Stimulated activated CD4-positive, alpha-beta T cell treated with anti-CD3 and anti-CD28 coated beads, TNF-alpha, amount 100 ng/mL, for 48 hours (primary cell): ENCODE measurements around the gene GREB1.

ENCODE experiments used
- DNase-seq, 3 donors: peaks; one replicate each; pipeline ENCODE4 v3.0.0-alpha.2; 2020; ENCODE audit warnings: low read depth in 3 of 3

The GREB1 gene

DNA sequence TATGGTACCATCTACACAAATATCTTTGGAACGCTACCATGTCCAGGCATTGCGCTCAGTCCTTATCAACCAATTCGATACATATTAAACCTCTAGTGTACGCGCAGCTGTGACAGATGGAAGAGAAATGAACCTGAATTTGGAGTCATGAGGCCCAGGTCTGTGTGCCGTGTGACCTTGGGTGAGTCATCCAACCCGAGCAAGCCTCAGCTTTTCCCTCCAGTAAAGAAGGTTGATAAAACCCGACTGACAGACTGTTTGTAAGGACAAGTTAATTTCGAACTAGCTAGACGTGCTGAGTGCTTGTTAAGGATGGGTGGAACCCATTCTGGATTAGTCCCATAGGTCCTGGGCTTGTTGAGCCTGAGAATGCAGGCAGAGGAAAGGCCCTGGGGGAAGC, 28.2 kb downstream of the GREB1 start:
- DNase-seq, result no peak

DNA sequence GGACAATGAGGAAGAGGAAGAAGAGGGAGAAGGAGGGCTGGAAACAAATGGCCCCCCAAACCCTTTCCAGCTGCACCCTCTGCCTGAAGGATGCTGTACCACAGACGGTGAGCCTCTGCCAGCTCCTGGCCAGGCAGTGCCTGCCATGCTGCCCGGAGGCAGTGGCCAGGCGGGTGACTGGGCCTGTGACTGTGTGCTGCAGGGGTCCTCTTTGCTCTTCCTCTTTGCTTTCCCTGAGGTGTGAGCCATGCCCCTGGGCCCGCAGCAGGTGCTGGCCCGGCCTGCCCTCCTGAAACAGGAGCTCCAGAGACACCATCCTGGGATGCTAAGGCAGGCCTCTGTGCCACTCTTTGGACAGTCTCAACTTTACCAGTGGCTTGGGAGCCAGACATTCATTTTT, 28.6 kb downstream of the GREB1 start:
- DNase-seq, result no peak

DNA sequence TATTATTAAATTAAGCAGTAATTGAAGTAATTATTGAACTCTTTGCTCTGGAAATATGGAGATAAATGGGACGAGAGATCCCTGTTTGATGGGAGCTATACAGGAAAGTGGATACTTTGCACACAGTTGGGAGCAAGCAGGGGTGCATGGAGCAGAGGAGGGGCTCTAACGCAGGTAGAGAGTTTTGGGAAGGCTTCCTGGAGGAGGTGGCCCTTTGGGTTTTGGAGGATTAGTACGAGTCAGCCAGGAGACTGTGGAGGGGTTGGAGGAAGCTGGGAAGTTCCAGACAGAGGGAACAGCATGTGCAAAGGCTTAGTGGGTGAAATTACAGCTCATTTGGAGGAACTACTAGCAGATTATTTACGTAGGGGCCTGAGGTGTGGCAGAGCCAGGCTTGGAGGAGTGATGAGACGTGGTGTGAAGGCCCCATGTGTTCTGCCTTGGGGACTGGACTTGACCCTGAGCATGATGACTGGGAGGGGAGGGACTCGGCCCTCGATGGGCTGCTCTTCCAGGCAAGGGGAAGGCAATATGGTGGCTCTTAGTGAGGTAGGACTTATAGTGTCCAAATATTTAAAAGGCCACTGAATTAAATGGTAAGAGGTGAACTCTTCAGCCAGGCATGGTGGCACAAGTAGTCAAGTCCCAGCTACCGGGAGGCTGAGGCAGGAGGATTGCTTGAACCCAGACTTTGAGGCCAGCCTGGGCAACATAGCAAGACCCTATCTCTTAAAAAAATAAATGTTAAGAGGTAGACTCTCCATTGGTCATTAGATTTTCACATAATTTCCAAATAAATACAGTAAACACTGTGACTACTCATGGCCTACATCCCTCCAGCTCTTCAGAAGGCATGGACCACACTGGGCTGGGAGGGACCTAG, 30.2 kb downstream of the GREB1 start:
- DNase-seq, result no peak

DNA sequence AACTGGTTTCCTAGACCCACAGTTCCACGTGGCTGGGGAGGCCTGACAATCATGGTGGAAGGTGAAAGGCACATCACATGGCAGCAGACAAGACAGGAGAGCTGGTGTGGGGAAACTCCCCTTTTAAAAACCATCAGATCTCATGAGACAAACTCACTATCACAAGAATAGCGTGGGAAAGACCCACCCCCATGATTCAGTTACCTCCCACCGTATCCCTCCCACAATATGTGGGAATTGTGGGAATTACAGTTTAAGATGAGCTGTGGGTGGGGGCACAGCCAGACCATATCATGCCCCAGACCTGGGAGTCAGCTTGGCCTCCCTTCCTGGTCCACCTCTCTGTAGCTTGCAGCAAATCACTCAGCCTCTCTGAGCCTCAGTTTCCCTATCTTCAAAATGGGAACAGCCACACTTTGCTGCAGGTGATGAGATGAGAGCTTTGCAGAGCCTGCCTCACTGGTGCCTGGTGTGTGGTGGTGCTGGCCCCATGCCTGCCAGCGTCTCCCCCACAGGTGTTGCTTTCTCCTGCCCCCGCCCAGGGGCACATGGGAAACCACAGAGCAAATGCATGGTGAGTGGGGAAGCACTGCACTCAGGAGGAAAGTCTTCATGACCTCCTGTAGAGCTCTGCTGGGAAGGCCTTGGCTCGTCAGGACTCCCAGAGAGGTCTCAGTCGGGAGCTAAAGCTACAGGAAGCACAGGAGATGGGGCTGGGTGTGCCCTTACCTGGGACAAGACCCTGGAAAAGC, 31.1 kb downstream of the GREB1 start:
- no peak for DNase-seq

DNA sequence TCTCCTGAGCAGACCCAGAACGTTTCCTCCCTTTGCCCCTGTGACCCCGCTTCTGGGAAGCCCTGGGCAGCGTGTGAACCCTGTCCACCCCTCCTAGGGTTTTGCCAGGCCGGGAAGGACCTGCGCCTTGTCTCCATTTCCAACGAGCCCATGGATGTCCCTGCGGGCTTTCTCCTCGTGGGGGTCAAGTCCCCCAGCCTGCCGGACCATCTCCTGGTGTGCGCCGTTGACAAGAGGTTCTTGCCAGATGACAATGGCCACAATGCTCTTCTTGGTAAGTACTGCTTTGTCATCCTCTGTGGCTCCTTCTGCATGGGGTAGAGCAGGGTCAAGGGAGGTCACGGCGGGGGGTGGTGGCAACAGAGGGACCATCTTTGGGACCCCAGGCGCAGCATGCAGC, 32.5 kb downstream of the GREB1 start:
- no peak for DNase-seq

DNA sequence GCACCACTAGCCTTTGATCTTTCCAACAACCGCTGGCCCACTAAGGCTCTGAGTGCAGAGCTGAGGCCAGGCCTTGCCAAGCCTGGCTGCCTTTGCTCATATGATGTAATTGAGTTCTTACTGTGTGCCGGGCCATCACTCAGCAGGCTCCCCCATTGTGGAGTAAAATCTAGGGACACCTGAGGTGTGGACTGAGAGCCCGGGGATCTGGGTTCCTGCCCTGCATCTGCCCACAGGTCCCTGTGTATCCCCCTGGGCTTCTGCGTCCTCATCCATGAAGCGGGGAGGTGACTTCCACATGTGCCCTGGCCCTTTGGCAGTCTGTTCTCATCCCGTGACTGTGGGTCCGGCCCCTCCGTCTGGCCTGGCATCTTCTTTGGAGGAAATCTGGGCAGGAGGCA, 33.8 kb downstream of the GREB1 start:
- no peak for DNase-seq

DNA sequence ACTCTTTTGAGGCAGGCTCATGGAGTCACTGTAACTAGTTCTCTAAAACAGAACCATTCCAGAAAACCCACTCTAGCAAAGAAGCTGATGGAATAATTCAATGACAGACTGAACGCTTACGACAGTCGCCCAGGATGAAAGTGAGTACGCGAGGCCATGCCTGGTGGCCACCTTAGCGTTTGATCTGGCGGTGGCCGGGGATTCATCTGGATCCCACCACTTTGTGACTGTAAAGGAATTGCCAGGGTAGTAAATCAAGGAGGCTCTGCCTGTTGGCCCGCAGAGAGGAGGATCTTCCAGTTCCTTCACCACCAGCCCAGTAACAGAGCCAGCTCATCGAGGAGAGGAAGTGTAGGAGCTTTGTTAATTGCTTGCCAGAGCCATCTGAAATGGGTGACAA, 34.6 kb downstream of the GREB1 start:
- no peak for DNase-seq

DNA sequence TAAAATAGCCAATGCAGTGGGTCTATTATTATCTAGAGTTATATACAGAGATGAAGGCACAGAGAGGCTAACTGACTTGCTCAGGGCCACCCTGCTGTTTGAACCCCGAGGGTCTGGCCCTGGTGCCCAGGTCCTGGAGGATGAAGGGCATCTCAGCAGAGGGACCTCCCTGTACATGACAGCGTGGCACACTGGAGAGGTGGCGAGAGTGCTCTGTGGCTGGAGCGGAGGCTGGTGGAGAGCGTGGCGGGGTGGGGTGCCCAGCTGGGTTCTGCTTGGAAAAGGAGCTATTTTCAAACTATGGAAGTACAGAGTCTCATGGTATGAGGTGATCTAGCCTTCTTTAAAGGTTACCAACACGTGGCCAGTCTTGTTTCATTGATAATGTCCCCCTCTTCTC, 35.8 kb downstream of the GREB1 start:
- no peak for DNase-seq

DNA sequence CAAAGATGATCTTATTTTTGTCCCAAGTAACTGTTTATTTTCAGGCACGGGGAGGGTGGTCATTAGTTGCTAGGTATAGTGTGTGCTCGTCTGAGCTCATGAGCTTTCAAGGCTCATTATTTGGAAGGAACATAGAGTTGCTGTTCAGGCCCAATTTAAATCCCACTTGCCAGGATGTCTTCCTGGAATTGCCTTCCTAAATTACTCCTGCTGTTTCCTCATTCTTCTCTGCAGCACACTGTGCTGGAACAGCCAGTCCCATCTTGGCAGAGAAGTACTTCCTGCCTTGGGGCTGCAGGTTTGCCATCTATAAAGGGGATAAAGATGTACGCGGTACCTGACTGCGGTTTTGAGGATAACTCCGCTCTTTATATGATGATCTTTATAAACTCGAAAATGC, 37.3 kb downstream of the GREB1 start:
- no peak for DNase-seq

DNA sequence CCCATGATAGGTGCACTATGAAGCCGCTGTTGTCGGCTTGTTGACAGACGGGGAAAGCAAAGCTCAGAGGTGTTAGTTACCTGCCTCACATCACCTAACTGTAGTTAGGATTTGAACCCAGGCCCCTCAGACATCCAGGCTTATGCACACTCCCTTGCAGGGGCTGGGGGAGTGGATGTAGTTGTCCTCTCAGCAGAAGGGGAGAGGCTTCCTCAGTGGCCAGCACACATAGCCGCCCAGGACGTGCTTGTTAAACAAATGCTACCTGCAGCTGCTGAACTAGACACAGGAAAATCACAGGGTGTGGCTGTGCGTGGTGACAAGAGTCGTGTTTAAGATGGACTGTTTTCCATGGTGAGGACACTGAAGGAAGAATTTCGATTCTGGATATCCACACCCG, 39.2 kb downstream of the GREB1 start:
- DNase-seq, result no peak

DNA sequence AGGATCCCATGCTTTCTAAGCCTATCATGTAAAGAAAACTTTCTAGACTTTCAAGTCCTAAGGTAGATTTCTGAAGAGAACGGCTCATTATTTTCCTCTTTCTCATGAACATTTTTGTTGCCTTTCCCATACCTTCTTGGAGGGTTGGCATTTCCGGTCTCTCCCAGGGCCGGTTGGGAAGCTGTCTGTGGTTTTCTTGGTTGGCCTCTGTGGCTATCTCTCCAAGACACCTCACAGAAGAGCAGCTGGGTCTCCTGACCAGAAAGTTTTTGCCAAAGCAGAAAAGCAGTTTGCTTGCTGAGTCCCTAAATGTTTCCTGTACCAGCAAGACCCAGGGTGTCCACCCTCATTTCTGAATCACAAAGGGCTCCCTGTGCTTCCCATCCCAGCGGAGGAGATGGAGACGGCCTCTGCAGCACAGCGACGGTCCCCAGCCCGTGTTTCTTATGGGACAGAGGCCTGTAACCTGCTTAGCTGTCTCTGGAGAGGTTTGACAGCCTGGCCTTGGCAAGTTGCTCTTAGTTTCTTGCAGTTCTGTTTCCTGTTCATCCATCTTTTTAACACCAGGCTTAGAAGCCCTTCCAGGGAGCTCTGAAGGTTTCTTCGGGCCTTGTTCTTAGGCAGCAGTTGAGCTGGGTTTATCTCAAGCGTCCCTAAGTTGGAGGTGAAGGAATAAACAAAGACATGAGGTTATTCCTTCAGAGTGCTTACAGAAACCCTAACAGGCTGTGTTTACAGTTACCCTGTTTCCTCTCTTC, 39.8 kb downstream of the GREB1 start:
- no peak for DNase-seq

DNA sequence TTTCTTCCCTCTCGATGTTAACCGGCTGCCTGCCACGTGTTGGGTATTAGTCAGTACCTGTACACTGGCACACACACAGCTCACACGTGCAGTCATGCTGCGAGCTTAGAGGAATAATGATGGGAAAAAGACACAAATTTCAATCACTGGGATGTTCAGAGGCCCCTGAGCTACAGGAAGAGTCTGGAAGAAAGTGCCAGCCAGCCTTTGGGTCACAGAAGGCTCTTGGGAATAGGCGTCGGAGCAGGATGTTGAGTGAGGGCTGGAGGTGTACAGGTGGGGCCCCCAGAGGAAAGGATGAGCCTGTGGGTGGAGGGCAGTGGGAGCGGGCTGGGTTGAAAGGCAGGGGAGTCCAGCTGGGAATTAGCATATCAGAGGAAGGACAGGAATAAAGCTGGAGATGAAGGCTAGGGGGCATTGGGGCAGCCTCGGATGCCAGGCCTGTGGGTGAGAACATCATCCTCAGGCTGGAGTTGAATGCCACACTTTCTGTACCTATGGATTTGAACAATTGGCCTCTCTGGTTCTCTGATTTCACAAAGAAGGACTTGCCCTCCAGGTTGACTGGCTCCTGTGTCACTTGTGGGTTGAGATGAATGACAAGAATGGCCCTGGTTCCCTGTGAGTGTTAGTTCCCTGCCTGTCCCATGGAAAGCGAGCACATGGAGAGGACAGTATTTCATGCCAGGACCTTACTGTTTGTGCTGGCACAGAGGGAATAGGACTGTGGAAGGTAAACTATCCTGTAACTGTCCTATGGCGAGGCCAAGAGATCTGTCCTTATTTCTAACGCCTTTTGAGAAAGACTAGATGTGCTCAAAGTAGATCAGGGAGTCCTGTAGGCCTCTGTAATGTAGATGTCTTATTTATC, 40.6 kb downstream of the GREB1 start:
- DNase-seq, result no peak

DNA sequence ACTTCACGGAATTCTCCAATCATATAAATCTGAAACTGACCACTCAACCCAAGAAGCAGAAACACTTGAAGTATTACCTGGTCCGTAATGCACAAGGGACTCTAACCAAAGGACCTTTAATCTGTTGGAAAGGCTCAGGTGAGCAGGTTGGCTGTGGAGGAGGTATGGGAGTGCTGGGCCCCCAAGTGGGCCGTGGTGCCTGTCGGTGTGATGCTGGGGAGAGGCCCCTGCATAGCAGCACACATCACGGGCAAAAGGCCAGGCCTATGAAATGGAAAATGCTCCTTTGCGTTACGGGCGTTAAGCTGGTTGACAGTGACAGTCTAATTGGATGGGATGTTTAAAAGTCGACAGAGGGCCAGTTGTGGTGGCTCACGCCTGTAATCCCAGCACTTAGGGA, 42.6 kb downstream of the GREB1 start:
- no peak for DNase-seq

DNA sequence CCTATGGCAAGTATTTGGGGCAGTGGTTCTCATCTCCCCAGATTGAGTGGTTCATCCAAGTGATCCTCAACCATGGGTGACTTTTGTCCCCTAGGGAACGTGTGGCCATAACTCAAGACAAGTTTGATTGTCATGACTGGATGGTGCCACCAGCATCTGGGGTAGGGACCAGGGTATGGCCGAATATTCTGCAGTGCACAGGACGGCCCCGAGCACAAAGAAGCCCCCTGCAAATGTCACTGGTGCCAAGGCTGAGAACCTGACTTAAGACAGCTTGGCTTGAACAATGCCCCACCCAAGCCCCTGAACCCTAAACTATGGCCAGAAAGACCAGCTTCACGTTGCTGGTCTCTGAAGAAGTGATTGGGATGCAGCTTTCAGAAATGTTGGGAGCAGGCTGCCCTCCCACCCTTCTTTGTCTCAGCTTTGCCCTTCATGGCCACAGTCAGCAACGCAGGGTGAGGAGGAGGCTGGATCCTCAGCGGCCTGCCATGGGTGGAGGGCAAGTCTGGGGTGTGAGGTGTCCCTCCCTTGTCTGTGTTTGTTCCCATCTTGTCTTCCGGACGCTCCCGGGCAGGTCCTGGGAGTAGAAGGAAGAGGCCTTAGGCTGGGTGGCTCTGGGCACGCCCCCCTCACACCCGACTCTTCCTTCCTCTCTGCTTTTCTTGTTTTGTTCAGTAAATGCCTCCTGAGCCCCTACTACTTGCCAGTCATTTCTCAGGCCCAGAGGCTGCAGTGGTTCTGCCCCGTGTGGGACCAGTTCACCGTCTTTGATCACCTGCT, 43.4 kb downstream of the GREB1 start:
- DNase-seq, result no peak

DNA sequence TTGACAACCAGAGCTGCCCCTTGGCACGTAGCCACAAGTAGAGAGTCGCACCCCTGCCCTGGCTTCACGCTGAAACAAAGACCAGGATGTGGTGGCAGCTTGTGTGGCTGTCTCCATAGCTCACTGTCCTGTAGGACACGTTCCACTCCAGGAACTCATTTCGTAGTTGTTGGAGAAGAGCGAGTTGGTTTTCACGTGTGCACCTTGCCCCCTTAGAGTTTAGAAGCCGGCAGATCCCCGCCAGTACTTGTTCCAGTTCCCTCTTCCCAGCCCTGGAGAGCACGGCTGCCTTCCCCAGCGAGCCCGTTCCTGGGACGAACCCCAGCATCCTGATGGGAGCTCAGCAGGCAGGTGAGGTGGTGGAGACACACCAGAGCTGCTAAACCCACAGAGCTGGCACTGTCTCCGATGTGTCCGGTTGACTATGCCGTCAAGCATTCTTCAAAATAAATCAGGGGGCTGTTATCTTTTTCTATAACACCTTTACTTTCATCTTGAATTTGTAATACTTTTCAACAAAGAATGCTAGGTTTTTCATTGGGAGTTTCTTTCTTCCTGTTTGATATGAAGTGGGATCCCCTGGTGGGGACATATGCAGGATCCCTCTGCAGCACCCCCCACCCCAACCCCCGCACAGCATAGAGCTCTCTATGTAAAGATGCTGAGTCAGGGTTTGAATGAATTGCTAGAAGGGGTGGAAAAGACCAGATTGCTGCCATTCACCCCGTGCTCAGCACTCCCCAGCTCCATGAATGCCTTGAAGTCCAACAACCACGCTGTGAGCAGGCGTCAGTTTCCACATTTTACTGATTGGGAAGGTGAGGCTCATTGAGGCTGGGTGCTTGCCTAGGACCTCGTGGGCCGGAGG, 44.5 kb downstream of the GREB1 start:
- no peak for DNase-seq

DNA sequence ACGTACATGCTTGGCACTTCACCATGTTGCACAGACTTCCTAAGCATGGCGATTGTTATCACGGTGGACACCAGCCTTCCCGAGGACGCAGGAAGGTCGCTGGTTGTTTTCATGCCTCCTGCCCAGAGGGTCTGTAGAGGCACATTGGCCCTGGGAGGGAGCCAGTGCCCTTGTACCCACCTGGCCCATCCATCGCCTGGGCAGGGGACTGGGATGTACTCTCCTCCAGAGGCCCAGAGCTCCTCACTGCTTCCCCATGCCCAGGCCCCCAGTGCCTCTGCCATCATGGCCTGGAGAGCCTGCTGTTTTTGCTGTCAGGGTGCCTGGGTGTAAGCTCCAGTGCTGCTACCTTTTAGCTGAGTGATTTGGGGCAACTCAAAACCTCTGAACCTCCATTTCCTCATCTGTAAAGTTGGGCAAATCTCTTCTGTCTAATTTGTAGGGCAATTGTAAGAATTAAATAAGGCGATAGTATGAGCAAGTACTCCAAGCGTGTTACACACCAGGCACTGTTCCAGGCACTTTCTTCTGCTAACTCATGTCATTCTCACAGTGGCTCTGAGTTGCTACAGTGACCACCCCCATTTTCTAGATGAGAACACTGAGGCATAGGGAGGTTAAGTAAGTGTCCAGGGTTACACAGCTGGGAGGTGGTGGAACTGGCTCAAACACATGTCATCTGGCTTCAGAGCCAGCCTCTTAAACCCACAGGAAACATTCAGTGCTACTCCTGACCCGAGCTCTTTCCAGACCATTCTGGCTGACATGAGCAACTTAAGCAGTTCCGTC, 45.3 kb downstream of the GREB1 start:
- no peak for DNase-seq

DNA sequence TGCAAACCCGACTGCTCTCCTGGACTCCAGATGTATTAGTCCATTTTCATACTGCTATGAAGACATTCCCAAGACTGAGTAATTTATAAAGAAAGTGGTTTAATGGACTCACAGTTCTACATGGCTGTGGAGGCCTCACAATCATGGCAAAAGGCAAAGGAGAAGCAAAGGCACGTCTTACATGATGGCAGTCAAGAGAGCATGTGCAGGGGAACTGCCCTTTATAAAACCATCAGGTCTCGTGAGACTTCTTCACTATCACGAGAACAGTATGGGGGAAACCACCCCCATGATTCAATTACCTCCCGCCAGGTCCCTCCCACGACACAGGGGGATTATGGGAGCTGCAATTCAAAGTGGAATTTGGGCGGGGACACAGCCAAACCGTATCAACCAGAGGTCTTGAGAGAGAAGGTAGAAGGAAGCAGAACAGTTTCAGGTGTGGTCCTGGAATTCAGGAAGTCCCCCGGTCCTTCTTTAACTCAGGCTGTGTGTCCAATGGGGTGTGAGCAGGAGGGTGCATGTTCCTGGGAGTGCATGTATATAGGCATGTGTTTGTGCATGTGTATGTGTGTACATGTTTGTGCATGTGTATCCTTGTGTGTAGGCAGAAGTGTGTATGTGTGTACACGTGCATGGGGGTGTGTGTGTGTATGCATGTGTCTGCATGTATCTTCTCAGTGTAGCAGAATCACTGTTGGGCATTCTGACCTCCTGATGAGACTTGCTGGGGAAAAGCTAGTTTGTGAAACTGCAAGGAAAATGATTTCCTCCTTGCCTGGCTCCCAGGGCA, 46.2 kb downstream of the GREB1 start:
- no peak for DNase-seq

DNA sequence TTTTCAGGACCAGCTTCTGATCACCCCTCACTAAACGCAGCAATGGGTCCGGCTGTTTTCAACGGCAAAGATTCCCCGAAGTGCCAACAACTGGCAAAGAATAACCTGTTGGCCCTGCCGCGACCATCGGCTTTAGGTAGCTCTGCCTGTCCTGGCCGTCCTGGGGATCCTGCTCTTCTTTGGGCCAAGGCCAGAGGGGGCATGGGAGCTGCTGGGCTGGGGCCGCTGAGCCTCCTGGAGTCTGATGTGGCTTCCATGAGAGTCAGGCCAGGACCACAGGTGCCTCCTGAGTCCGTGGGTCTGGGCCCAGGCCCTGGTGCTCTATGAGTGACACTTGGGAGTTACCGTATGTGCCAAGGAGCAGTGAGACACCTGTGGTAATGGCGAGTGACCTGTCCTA, 46.9 kb downstream of the GREB1 start:
- no peak for DNase-seq
